Transverse colon (tissue), 4 donors: ENCODE measurements around the gene ACBD6. TPM values are rescaled to one million over a fixed set of nuclear protein-coding genes. Genes with fewer than 3 reads are reported as not detected.

Experiments
- DNase-seq: peaks from one replicate; pipeline ENCODE4 v3.0.0-alpha.2; 2019
- H3K27ac ChIP-seq, 4 donors: fragments of 200-600 bp; sonication (generic); 2 replicates each; pipeline ENCODE4 v1.5.1; 2016 to 2018; ENCODE audit warnings: inconsistent platforms in 4 of 4
- H3K27me3 ChIP-seq: fragments of 200-600 bp; sonication (generic); 2 replicates; pipeline ENCODE4 v1.5.1; 2017; ENCODE audit warnings: inconsistent platforms
- H3K36me3 ChIP-seq, 4 donors: fragments of 200-600 bp; sonication (generic); 2 replicates each; pipeline ENCODE4 v1.5.1; 2017 to 2019; ENCODE audit warnings: inconsistent platforms in 4 of 4
- H3K4me1 ChIP-seq, 4 donors: fragments of 200-600 bp; sonication (generic); 2 replicates each; pipeline ENCODE4 v1.5.1; 2017 to 2020; ENCODE audit warnings: inconsistent platforms in 4 of 4
- H3K4me3 ChIP-seq, 4 donors: fragments of 200-600 bp; sonication (generic); 1 replicate in 1 of 4; 2 replicates in 3 of 4; pipeline versions ENCODE4 v1.5.1 to v1.6.1; 2017 to 2019; ENCODE audit warnings: inconsistent platforms in 4 of 4
- H3K9me3 ChIP-seq, 2 donors: fragments of 200-600 bp; sonication (generic); 2 replicates each; pipeline ENCODE4 v1.5.1; 2017 to 2019; ENCODE audit warnings: inconsistent platforms in 2 of 2
- CTCF ChIP-seq, 5 experiments: fragments of 200-600 bp in 3 of 5; fragments of 450-650 bp in 2 of 5; sonication (generic) in 3 of 5; IDR thresholded peaks; 1 replicate in 2 of 5; 2 replicates in 3 of 5; pipeline ENCODE4 v1.5.1; 2016 to 2017; ENCODE audit warnings: antibody characterized with exemption in 5 of 5, inconsistent platforms in 3 of 5, mild to moderate bottlenecking in 2 of 5, moderate library complexity in 1 of 5
- EP300 ChIP-seq: sonication (generic); formaldehyde crosslinking; IDR thresholded peaks from one replicate; pipeline ENCODE4 v1.6.1; 2017; ENCODE audit warnings: antibody characterized with exemption, low read depth
- POLR2A ChIP-seq: fragments of 450-650 bp; IDR thresholded peaks from one replicate; pipeline ENCODE4 v1.6.1; 2016; ENCODE audit warnings: antibody characterized with exemption, mild to moderate bottlenecking, moderate library complexity
- POLR2AphosphoS5 ChIP-seq, 3 donors: sonication (generic); formaldehyde crosslinking; IDR thresholded peaks; one replicate each; pipeline ENCODE4 v1.6.1; 2016; ENCODE audit warnings: antibody characterized with exemption in 3 of 3
- WGBS, 2 donors: methylation state at CpG; one replicate each; pipeline ENCODE4 v1.1.5; 2018; ENCODE audit warnings: low coverage in 1 of 2; 5-methylcytosine and 5-hydroxymethylcytosine counted together
- in situ Hi-C, 4 donors: fragments of 200-750 bp; cut with MboI; loops; one replicate each; pipeline versions ENCODE4 v1.15.0 to v1.15.1; 2017; ENCODE audit warnings: low sequenced_read_pairs in 3 of 4, low pct_ligation_motif_present in 1 of 4, low pct_unique_long_range_greater_than_20kb in 1 of 4
- intact Hi-C: fragments of 100-400 bp; cut with DNase I; formaldehyde crosslinking; loops from one replicate; pipeline ENCODE4 v1.15.1; 2023; ENCODE audit warnings: low total_unique reads
- total RNA-seq, 4 donors: library from RNA; depleted of rRNA; stranded (reverse); fragments of >200 nt; gene quantifications; one replicate each; pipeline ENCODE4 v1.1.0, GENCODE V29; 2016

The ACBD6 gene
- total RNA-seq, 4 donors from 2014 or later = 9.7 to 48.4 (median 38.6) TPM

GRCh38 chr1:180267211-180267561, 235.2 kb downstream of the ACBD6 start:
- in situ Hi-C loops = loop anchor here in 2 of 4 donors (25.0 kb wide), 1 partner anchor 220 kb away; no protein-coding TSS in a partner anchor
- 91% methylated on average over 12 of the region's 12 CpGs; no CpG with 5 or more reads in 1 of the 2 donors for WGBS, 2 donors
- Histone ChIP-seq H3K27me3 (no peaks in the 10 kb centered on the region), H3K36me3 (no peaks in the 10 kb centered on the region), H3K4me3 (no peak overlapping the region), H3K4me1 (peaks cover 6 to 27% (median 21%) of the 10 kb centered on the region in 4 donors), H3K9me3 (no peaks in the 10 kb centered on the region), H3K27ac (no peak overlapping the region)
- no peak for DNase-seq
- intact Hi-C loops = no loop called here
- TF ChIP-seq EP300 = no peak

GRCh38 chr1:180266275-180267210, 235.8 kb downstream of the ACBD6 start:
- DNase-seq = peak; percentile 7
- H3K27me3 ChIP-seq = no peaks in the 10 kb centered on the region
- WGBS, 2 donors = 91% methylated on average over 27 of the region's 28 CpGs; no CpG with 5 or more reads in 1 of the 2 donors
- H3K4me1 ChIP-seq = peaks cover 5 to 22% (median 18%) of the 10 kb centered on the region in 4 donors
- no peak overlapping the region for H3K4me3 ChIP-seq
- H3K9me3 ChIP-seq = no peaks in the 10 kb centered on the region
- in situ Hi-C loops (loop anchor here in 2 of 4 donors (25.0 kb wide), 1 partner anchor 221 kb away; no protein-coding TSS in a partner anchor), intact Hi-C loops (no loop called here)
- no peak overlapping the region for H3K27ac ChIP-seq
- TF ChIP-seq POLR2AphosphoS5 (IDR thresholded peaks at IDR 0.05) = no peak
- TF ChIP-seq CTCF (IDR thresholded peaks at IDR 0.05) = no peak
- no peak for TF ChIP-seq EP300
- TF ChIP-seq POLR2A = no peak
- no peaks in the 10 kb centered on the region for H3K36me3 ChIP-seq

- in situ Hi-C loops = loop anchor here in 2 of 4 donors (25.0 kb wide), 1 partner anchor 221 kb away; no protein-coding TSS in a partner anchor
- H3K4me3 ChIP-seq = no peak overlapping the region
- no peaks in the 10 kb centered on the region for H3K36me3 ChIP-seq
- no peak for DNase-seq
- WGBS, 2 donors = 40 to 85% methylated on average over 1 to 4 of the region's 4 CpGs
- H3K27ac ChIP-seq = no peak overlapping the region
- intact Hi-C loops = no loop called here
- peaks cover 0 to 15% (median 11%) of the 10 kb centered on the region in 4 donors for H3K4me1 ChIP-seq
- H3K9me3 ChIP-seq = no peaks in the 10 kb centered on the region
- H3K27me3 ChIP-seq = no peaks in the 10 kb centered on the region
- TF ChIP-seq EP300 = no peak
Measured at GRCh38 chr1:180265871-180266270, 236.5 kb downstream of the ACBD6 start.

- in situ Hi-C loops (loop anchor here in 2 of 4 donors (25.0 kb wide), 1 partner anchor 222 kb away; no protein-coding TSS in a partner anchor), intact Hi-C loops (no loop called here)
- Histone ChIP-seq H3K9me3 (no peaks in the 10 kb centered on the region), H3K27me3 (no peaks in the 10 kb centered on the region), H3K36me3 (no peaks in the 10 kb centered on the region), H3K4me3 (no peak overlapping the region), H3K4me1 (peaks cover 0 to 10% (median 6%) of the 10 kb centered on the region in 4 donors), H3K27ac (no peak overlapping the region)
- DNase-seq = no peak
- WGBS, 2 donors = 78 to 80% methylated on average over 1 to 9 of the region's 9 CpGs
- TF ChIP-seq POLR2A (no peak), POLR2AphosphoS5 (IDR thresholded peaks at IDR 0.05) (no peak), CTCF (IDR thresholded peaks at IDR 0.05) (no peak)
Measured at GRCh38 chr1:180265201-180265600, 237.2 kb downstream of the ACBD6 start.

GRCh38 chr1:180264595-180264994, 237.8 kb downstream of the ACBD6 start:
- Histone ChIP-seq H3K4me1 (peaks cover 0 to 9% (median 2%) of the 10 kb centered on the region in 4 donors), H3K27ac (no peak overlapping the region), H3K4me3 (no peak overlapping the region), H3K36me3 (no peaks in the 10 kb centered on the region), H3K9me3 (no peaks in the 10 kb centered on the region), H3K27me3 (peaks cover under 1% of the 10 kb centered on the region)
- no peak for DNase-seq
- intact Hi-C loops = no loop called here
- 66% methylated on average over 2 of the region's 2 CpGs; no CpG with 5 or more reads in 1 of the 2 donors for WGBS, 2 donors
- in situ Hi-C loops = loop anchor here in 2 of 4 donors (25.0 kb wide), 1 partner anchor 223 kb away; no protein-coding TSS in a partner anchor
- TF ChIP-seq POLR2A (no peak), EP300 (no peak), POLR2AphosphoS5 (IDR thresholded peaks at IDR 0.05) (no peak), CTCF (IDR thresholded peaks at IDR 0.05) (no peak)
